Stimulated activated effector memory CD8-positive, alpha-beta T cell treated with anti-CD3 and anti-CD28 coated beads, Interleukin-12 subunit alpha, Interleukin-12 subunit beta, amount 100 ng/mL, for 72 hours (primary cell): ENCODE measurements around the gene SHMT2.
"Not testable (repeated sequence)": the region's sequence is repeated elsewhere in the genome, so short reads cannot be mapped to it uniquely, and the experiment has no call there.

Experiments used
- ATAC-seq: fragments of 150-1000 bp; cut with Tn5 transposase; 2 replicates; pipeline ENCODE4 v1.10.0; 2021
- DNase-seq, 2 donors: peaks; one replicate each; pipeline ENCODE4 v3.0.0; 2021 to 2022; ENCODE audit warnings: low spot score in 2 of 2
- H3K27ac Mint-ChIP-seq: one replicate; pipeline ENCODE4 v1.8.0; 2022; ENCODE audit warnings: mild to moderate bottlenecking, mixed read lengths
- H3K36me3 Mint-ChIP-seq: one replicate; pipeline ENCODE4 v1.8.0; 2022; ENCODE audit warnings: mild to moderate bottlenecking, mixed read lengths
- H3K4me1 Mint-ChIP-seq: one replicate; pipeline ENCODE4 v1.8.0; 2022; ENCODE audit warnings: mixed read lengths
- H3K4me3 Mint-ChIP-seq: one replicate; pipeline ENCODE4 v1.8.0; 2022; ENCODE audit warnings: mild to moderate bottlenecking, mixed read lengths
- H3K9me3 Mint-ChIP-seq: one replicate; pipeline ENCODE4 v1.8.0; 2022; ENCODE audit warnings: mixed read lengths

Gene SHMT2

DNA sequence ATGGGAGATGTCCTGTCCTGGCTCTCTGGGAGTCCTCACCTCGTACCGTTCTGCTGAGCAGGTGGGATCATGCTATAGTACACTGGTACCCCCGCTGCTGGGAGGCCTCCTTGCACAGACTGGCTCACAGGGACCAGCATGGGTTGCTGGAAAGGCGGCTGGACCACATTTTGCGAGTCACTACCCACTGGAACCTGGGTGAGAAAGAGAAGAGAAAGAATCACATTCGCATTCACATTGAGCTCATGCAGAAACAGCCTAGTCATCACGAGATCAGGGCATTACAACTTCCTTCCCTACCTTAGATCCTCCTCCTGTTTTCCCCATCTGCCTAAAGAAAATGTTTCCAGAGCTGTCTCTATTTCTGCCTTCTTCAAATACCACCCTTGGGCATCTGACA, 38.8 kb downstream of the SHMT2 start:
- Mint-ChIP-seq H3K4me1 (peaks cover 16% of the 10 kb centered on the region), H3K4me3 (no peak overlapping the region), H3K27ac (peak overlapping the region; percentile 86), H3K36me3 (peaks cover 88% of the 10 kb centered on the region), H3K9me3 (no peaks in the 10 kb centered on the region)
- ATAC-seq (peak; percentile 89), DNase-seq (no peak)

DNA sequence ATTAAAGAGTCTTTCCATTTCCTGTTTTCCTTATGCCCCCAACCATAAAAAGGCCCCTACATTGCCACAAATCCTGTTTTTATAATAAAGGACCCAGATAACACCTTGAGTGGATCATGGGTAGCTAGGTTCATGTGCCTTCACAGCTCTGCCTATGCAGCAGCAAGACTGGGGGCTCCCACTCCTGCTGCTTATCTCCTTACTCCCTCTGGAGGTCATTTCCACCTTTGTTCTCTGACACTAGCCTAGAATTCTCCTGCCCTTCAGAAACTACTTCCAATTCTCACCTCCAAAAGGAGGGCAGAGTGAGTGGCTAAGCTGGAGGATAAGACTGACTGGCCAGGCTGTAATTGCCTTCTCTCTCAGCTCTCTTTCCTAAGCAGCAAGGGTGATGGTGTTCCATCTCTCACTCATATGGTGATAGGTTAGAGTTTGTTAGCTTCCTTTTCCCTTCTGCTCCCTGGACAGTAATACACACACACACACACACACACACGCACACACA, 41.5 kb downstream of the SHMT2 start:
- no peak overlapping the region for H3K4me3 Mint-ChIP-seq
- H3K4me1 Mint-ChIP-seq, result peaks cover 16% of the 10 kb centered on the region
- DNase-seq (no peak), ATAC-seq (no peak)
- peaks cover 89% of the 10 kb centered on the region for H3K36me3 Mint-ChIP-seq
- no peaks in the 10 kb centered on the region for H3K9me3 Mint-ChIP-seq
- no peak overlapping the region for H3K27ac Mint-ChIP-seq

DNA sequence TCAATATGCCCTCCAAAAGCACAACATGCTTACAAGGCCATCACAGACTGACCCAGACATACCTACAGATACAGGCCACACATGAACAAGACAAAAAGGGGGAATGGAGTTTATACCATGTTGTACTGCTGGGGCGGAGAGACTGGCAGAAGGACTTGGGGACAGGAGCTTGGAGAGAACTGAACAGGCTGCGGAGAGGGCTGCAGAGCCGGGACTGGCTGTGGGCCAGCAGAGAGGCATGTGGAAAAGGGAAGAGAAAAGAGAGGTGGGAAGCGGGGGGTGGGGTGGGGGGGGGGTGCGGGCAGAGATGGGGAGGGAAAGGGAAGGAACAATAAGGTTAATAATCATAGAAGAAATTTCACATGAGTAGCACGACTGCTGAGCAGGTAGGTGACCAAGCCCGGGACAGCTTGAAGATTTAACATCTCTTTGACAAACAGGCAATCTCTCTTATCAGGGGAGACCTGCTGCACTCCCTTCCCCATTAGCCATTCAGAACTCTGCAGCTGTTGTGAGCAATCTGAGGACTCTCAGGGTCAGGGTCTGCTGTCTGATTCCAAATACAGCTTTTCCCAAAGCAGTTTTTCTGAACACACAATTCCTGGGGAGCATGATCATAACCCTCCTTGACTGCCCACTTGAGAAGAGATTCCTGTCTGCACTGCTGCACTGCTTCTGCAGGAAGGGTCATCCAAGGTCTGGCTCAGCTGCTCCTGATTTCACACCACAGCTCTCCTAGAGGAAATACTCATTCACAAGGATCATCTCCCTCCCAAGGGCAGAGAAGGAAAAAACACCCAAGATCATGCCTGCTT, 43.0 kb downstream of the SHMT2 start:
- H3K4me3 Mint-ChIP-seq, result no peak overlapping the region
- H3K9me3 Mint-ChIP-seq, result no peaks in the 10 kb centered on the region
- DNase-seq (no peak), ATAC-seq (no peak)
- H3K27ac Mint-ChIP-seq, result peak overlapping the region; percentile 39
- peaks cover 89% of the 10 kb centered on the region for H3K36me3 Mint-ChIP-seq
- H3K4me1 Mint-ChIP-seq, result peaks cover 16% of the 10 kb centered on the region

DNA sequence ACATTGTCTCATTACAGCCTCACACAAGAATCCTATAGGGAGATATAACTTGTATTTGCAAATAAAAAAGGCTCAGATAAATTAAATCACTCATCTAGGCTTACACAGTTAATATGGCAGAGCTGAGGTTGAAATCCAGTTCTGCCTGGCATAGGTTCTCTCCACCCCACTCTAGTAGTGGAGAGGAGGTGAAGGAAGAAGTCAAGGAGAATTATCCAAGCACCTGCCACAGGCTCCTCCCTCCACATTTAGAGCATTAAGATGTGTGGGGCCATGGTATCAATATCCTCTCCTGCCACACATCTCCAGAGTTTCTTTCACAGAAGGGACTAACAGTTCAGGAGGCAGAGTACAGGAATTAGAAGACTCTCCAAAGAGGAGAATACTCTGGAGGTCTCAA, 44.0 kb downstream of the SHMT2 start:
- Mint-ChIP-seq H3K4me3 (no peak overlapping the region), H3K36me3 (peaks cover 89% of the 10 kb centered on the region), H3K9me3 (no peaks in the 10 kb centered on the region), H3K4me1 (peaks cover 10% of the 10 kb centered on the region), H3K27ac (peak overlapping the region; percentile 39)
- no peak for ATAC-seq
- DNase-seq, result no peak

DNA sequence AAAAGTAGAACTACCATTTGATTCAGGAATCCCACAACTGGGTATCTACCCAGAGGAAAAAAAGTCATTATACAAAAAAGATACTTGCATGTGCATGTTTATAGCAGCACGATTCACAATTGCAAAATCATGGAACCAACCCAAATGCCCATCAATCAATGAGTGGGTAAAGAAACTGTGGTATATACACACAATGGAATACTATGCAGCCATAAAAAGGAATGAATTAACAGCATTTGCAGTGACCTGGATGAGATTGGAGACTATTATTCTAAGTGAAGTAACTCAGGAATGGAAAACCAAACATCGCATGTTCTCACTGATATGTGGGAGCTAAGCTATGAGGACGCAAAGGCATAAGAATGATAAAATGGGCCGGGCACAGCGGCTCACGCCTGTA, 46.7 kb downstream of the SHMT2 start:
- not testable (repeated sequence) for DNase-seq, H3K9me3 Mint-ChIP-seq, H3K27ac Mint-ChIP-seq, ATAC-seq, H3K4me3 Mint-ChIP-seq
- Mint-ChIP-seq H3K4me1 (peaks cover 13% of the 10 kb centered on the region), H3K36me3 (peaks cover 90% of the 10 kb centered on the region)

DNA sequence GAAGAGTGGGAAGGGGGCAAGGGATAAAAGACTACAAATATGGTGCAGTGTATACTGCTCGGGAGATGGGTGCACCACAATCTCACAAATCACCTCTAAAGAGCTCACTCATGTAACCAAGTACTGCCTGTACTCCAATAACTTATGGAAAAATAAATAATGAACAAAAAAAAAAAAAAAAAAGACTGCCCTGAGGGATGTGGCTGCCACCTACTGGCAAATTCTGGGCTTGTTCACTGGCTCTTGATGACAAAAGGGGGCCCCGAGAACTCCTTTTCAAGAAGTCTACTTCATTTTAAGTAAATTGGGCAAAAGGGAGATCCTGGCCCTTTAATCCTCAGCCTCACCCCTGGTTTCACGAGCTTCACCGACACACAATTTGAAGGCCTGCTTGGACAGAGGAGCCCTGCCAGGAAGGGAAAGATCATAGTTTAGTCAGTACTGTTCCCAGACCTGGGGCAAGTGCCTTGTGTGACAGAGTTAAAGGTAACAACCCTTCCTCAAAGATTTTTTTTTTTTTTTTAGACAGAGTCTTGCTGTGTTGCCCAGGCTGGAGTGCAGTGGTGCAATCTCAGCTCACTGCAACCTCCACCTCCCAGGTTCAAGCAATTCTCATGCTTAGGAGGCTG, 47.5 kb downstream of the SHMT2 start:
- H3K4me1 Mint-ChIP-seq, result peaks cover 13% of the 10 kb centered on the region
- no peaks in the 10 kb centered on the region for H3K9me3 Mint-ChIP-seq
- H3K27ac Mint-ChIP-seq, result peak overlapping the region; percentile 40
- H3K36me3 Mint-ChIP-seq, result peaks cover 93% of the 10 kb centered on the region
- no peak overlapping the region for H3K4me3 Mint-ChIP-seq
- DNase-seq (no peak), ATAC-seq (no peak)

DNA sequence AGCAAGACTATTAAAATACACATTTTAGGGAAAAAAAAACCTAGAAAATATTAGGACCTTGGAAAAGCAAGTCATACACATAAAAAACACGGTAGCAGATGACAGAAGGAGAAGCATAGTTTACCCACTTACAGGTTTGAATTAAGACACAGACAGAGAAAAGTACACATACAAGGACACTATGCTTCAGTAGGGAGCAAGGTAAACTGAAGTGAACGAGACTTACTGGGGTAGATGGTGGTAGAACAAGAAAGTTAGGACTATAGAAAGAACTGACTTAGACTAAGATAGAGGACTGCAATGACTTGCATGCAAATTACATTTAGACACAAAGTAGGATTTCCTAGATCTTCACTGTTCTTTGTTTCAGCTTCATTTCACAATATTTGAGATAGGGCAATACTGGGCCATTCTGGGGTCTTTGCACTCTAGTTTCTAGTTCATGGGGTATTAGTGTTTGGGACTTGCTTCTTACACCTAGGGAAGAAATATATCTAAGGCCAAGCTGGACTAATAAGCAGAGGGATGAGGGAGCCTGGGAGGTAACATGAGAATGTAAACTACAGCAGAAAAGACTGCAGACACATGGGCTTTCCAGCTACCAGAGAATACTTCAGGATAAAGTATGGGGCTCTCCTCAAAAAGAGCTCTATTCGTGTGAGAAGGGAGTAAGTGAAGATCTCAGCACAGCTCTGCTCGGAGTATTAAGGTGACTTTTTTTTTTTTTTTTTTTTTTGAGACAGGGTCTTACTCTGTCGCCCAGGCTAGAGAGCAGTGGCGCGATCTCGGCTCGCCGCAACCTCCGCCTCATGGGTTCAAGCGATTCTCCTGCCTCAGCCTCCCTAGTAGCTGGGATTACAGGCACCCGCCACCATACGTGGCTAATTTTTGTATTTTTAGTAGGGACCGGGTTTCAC, 49.2 kb downstream of the SHMT2 start:
- H3K4me1 Mint-ChIP-seq, result peaks cover 13% of the 10 kb centered on the region
- no peak overlapping the region for H3K4me3 Mint-ChIP-seq
- peak overlapping the region; percentile 41 for H3K27ac Mint-ChIP-seq
- ATAC-seq, result no peak
- DNase-seq, result no peak
- H3K36me3 Mint-ChIP-seq, result peaks cover 88% of the 10 kb centered on the region
- H3K9me3 Mint-ChIP-seq, result no peaks in the 10 kb centered on the region

DNA sequence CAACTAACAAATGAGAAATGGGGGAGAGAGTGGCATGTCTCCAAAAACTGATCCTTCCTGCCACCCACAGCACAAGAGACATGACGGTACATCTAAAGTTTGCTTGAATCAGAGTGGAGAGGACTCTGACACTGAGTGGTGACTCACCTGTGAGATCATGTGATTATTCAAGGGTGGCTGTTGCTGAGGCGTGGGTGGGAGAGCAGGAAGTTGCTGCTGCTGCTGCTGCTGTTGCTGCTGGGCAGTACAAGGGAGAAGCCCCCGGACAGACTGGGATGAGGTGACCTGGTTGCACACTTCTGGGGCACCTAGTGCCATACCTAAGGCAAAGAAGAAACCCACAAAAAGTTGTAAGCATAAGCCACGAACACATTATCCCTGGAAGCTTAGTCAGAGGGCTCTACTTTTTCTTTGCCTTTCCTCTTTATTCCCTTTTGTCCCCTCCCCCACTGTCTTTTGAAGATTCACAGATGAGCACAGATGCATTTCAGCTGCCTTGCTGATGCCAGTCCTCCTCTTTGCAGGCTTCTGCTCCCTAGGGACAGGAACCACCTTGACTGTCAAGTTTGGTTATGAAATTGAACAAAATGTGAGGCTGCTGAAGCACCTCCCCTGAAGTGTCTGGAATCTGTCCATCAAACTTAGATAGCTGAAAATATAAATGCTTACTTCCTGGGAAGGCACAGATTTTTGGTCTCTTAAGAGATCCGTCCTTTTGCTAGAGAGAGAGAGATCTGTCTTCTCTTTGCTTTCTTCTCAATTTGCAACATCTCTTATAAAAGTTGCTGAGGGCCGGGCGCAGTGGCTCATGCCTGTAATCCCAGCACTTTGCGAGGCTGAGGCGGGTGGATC, 50.9 kb downstream of the SHMT2 start:
- peak overlapping the region; percentile 51 for H3K4me3 Mint-ChIP-seq
- H3K9me3 Mint-ChIP-seq, result no peaks in the 10 kb centered on the region
- peaks cover 74% of the 10 kb centered on the region for H3K36me3 Mint-ChIP-seq
- peak overlapping the region; percentile 89 for H3K27ac Mint-ChIP-seq
- peaks cover 13% of the 10 kb centered on the region for H3K4me1 Mint-ChIP-seq
- ATAC-seq (peak; percentile 100), DNase-seq (peak; percentile 43 to 82)

DNA sequence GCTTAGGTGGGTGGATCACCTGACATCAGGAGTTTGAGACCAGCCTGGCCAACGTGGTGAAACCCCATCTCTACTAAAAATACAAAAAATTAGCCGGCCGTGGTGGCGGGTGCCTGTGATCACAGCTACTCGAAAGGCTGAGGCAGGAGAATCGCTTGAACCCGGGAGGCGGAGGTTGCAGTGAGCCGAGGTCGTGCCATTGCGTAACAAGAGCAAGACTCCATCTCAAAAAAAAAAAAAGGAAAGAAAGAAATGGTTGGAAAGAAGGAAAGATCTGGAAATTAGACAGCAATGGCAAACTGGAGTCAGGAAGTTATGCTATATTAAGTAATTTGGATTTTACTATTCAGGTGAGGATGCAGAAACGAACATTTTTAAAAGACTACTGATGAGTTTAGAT, 52.6 kb downstream of the SHMT2 start:
- H3K36me3 Mint-ChIP-seq, result peaks cover 65% of the 10 kb centered on the region
- not testable (repeated sequence) for DNase-seq, H3K4me3 Mint-ChIP-seq, H3K9me3 Mint-ChIP-seq, ATAC-seq
- peak overlapping the region; percentile 89 for H3K27ac Mint-ChIP-seq
- H3K4me1 Mint-ChIP-seq, result peaks cover 13% of the 10 kb centered on the region
